Activated naive CD8-positive, alpha-beta T cell (primary cell): ENCODE data around the gene C11orf98.

Experiments used
- H3K27ac Mint-ChIP-seq: one replicate; pipeline ENCODE4 v1.8.0; 2021; ENCODE audit warnings: mixed read lengths
- H3K27me3 Mint-ChIP-seq: one replicate; pipeline ENCODE4 v1.8.0; 2021; ENCODE audit warnings: mixed read lengths
- H3K36me3 Mint-ChIP-seq: one replicate; pipeline ENCODE4 v1.8.0; 2021; ENCODE audit warnings: mixed read lengths
- H3K4me1 Mint-ChIP-seq: one replicate; pipeline ENCODE4 v1.8.0; 2021; ENCODE audit warnings: low read depth, mixed read lengths
- H3K4me3 Mint-ChIP-seq: one replicate; pipeline ENCODE4 v1.8.0; 2021; ENCODE audit warnings: mild to moderate bottlenecking, mixed read lengths
- H3K9me3 Mint-ChIP-seq: one replicate; pipeline ENCODE4 v1.8.0; 2021; ENCODE audit warnings: low read depth, mixed read lengths

Gene C11orf98

GRCh38 chr11:62614275-62614674, 50.7 kb downstream of the C11orf98 start:
- Mint-ChIP-seq H3K4me3 (peak overlapping the region; percentile 74), H3K27me3 (no peaks in the 10 kb centered on the region), H3K36me3 (peaks cover 2% of the 10 kb centered on the region), H3K9me3 (no peaks in the 10 kb centered on the region), H3K4me1 (peaks cover 41% of the 10 kb centered on the region), H3K27ac (peak overlapping the region; percentile 91)

GRCh38 chr11:62613291-62613778, 51.7 kb downstream of the C11orf98 start:
- Mint-ChIP-seq H3K9me3 (no peaks in the 10 kb centered on the region), H3K36me3 (peaks cover 2% of the 10 kb centered on the region), H3K27ac (no peak overlapping the region), H3K4me1 (peaks cover 44% of the 10 kb centered on the region), H3K4me3 (peak overlapping the region; percentile 58), H3K27me3 (no peaks in the 10 kb centered on the region)
